T follicular helper cell (primary cell): ENCODE measurements around the gene MLLT6.

ENCODE experiments used
- DNase-seq: peaks from one replicate; pipeline ENCODE4 v3.0.0-alpha.2; 2020; ENCODE audit warnings: low read depth

The MLLT6 gene

GRCh38 chr17:38674749-38675615 is 30.1 kb upstream of the MLLT6 start, which contains the start of gene EPOP:
Gene EPOP, minus strand, starts transcription at chr17:38674957. Its CDS starts 462 bp downstream, at chr17:38674495.
- DNase-seq: peak; percentile 68

- DNase-seq: peak; percentile 66
Observed at GRCh38 chr17:38676706-38677504, 28.2 kb upstream of the MLLT6 start.

GRCh38 chr17:38677819-38678218 is 27.3 kb upstream of the MLLT6 start:
- no peak for DNase-seq

DNA sequence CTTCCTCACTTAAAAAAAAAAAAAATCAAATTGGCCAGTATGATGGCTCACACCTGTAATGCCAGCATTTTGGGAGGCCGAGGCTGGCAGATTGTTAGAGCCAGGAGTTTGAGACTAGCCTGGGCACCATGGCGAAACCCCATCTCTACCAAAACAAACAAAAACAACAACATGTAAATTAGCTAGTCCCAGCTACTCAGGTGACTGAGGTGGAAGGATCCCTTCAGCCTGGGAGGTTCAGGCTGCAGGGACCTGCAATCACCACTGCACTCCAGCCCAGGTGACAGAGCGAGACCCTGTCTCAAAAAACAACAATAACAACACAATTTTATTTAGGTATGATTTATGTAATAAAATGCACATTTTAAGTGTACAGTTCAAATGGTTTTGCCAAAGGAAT is 24.0 kb upstream of the MLLT6 start:
- no peak for DNase-seq

DNA sequence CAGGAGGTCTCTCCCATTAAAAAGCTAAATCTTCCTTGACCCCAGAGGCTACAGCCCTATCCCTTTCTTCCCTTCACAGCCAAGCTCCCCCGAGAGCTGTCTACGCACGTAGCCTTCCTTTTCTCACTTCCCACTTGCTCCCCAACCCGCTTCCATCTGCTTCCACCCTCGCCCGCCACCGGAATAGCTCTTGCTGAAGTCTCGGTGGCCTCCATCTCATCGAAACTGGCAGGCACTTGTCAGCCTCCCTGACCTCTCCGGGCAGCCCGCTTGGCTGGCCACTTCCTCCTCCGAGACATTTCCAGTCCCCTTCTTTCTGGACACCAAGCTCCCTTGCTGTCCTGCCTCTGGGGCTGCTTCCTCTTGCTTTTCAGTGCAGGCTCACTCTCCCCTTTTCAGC is 19.6 kb upstream of the MLLT6 start:
- DNase-seq: no peak

DNA sequence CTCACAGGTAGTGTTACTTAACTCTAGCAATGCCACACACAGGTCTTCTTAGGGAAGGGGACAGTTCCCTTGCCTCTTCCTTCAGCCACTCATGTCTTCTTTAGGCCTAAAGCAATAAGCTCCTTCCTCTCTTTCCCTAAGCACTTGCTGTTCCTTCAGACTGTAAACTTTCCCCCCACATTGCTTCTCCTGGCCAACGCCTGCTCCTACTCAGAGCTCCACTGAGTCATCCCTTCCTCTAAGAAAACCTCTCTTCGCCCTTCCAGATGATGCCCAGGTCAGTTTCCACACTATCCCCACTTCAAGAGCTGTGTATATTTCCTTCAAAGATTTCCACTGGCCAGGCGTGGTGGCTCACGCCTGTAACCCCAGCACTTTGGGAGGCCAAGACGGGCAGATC is 17.8 kb upstream of the MLLT6 start:
- no peak for DNase-seq

- DNase-seq: no peak
Observed at GRCh38 chr17:38690386-38690785, 14.7 kb upstream of the MLLT6 start.

GRCh38 chr17:38691154-38691553 is 13.9 kb upstream of the MLLT6 start:
- no peak for DNase-seq

DNA sequence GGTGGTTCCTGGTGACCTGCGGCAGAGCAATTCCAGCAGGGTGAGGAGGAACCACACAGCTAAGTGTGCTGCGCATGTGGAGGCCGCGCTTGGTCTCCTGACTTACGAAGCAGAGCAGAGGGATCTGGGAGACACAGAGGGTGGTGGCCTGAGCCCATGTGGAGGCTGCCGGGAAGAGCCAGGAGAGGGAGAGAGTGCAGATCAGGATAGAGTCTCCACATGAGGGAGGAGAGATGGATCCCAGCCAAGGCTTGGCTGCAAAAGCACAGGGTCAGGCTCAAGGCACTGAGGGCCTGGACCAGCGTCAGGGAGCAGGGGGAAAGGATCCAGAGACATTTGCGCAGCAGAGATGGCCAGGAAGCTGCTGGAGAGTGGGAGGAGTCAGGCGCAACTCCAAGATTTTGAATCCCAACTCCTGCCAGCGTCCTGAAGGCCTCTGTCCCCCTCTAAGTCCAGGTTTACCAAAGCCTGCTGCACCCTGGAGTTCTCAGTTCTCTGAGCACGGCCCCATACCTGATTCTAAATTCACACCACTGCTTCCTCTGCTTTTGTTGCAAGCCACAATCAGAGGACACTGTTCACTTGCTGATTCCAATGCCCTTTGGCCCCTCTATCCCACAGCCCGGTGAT is 11.3 kb upstream of the MLLT6 start:
- DNase-seq: no peak

GRCh38 chr17:38697061-38697820 is 7.8 kb upstream of the MLLT6 start:
- no peak for DNase-seq

- DNase-seq: no peak
Observed at GRCh38 chr17:38698760-38699159, 6.3 kb upstream of the MLLT6 start.

GRCh38 chr17:38701504-38702165 is 3.4 kb upstream of the MLLT6 start:
- DNase-seq: peak; percentile 51

- peak; percentile 72 for DNase-seq
Observed at GRCh38 chr17:38702166-38702915, 2.7 kb upstream of the MLLT6 start.

DNA sequence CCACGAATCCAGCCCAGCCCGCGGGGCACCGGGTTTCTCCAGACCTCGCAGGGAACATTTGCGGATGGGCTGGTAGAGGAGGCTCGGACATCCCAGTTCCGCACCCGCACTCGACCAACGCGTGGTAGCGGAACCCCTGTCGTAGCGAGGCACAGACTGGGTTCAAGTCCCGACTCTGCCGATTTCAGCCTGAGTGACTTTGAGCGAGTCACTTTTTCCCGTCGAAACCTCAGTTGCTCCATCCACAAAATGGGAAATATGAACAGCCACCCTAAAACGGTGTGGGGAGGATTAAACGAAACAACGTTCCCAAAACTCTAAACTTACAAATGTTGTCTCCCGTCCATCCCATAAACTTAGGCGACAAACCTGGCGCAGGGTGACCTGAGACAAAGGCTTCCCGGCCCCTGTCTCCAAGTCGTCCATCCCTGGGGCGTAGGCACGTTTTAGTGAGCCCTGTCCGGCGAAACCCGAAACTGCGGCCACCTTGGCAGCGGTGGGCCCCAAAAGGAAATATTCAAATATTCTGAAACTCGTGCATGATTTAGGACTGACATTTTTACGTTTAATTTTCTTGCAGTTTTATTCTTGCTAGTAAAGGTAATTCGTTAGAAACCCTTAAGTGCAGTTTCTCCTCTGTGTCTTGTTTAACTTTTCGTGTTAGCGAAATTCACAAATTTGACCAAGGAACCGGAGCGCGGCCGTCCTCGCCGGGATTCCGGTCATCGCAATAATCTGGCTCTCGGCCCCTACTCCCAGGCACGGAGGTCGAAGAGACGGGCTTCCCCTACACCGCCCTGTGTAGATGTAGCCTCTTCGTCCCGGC is 1.9 kb upstream of the MLLT6 start:
- DNase-seq: no peak

- peak; percentile 53 for DNase-seq
Observed at GRCh38 chr17:38703742-38704605, 1.1 kb upstream of the MLLT6 start.

DNA sequence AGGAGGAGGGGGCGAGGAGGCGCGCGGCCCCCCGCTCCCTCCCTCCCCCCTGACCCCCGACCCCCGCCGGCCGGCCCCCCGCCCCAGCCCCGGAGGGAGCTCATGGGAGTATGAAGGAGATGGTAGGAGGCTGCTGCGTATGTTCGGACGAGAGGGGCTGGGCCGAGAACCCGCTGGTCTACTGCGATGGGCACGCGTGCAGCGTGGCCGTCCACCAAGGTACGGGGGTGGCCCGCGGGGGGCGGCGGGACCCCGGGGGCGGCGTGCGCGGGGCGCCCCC is 390 bp downstream of the MLLT6 start:
- no peak for DNase-seq

DNA sequence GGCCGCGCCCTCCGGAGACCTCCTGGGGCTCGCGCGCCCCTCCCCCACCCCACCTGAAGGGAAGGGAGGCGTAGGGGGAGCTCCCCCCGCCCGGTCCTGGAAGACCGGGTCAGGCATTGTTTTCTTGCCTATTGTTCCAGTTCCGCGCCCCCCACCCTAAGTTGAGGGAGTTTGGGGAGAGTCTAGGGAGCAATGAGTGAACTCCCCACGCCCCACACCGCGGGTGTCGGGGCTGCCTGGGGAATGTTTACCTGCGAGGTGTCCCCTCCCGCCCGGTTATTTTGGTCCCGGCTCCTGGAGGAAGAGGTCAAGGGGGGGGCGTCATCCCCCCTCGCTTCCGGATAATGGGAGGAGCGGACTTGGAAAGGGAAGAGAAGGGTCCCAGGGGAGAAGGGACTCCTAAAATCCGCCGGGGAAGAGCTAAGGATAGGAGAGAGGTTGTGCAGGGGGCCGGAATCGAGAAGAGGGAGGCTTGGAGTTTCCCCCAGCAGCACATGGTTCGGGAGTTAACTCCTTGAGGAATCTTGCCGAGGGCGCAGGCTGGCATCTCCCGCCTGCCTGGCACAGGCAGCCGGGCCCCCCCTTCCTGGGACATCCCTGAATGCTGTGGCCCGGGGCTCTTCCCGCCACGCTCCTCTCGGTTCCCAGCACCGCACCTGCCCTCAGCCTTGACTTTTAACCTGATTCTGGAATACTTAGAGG is 881 bp downstream of the MLLT6 start:
- peak; percentile 7 for DNase-seq

DNA sequence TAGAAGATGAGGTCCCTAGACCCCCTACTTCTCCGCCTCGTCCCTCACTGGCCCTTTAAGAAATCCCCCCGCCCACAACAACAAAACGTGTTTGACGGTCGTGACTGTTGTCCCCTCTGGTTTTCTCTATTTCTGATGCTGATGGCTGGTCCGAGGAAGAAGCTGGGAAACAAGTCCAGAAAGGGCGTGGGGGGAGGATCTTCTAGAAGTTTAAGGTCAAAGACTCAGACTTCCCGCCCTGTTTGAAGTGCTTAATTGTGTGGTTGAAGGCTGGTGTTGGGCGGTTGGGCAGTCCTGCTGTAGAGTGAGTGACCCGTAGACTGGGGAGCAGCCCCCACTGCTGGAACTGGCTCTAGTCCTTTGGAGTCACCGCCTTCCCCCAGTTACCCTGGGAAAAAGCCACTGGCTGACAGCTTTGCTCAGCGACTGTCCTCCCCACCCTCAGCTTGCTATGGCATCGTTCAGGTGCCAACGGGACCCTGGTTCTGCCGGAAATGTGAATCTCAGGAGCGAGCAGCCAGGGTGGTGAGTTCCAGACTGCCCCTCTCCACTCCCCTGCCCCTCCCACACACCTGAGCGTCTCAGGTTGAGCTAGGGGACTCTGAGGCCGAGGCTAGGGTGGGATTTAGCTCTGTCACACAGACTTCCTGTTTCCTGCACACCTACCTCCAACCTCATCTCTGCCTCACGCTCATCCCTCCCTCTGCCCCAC is 1.6 kb downstream of the MLLT6 start:
- DNase-seq: peak; percentile 15
